ENCODE measurements around the gene STRA8. TPM values are rescaled to one million over a fixed set of nuclear protein-coding genes. Genes with fewer than 3 reads are reported as not detected.

The STRA8 gene
- total and polyA plus RNA-seq, 7 donors = not detected

DNA sequence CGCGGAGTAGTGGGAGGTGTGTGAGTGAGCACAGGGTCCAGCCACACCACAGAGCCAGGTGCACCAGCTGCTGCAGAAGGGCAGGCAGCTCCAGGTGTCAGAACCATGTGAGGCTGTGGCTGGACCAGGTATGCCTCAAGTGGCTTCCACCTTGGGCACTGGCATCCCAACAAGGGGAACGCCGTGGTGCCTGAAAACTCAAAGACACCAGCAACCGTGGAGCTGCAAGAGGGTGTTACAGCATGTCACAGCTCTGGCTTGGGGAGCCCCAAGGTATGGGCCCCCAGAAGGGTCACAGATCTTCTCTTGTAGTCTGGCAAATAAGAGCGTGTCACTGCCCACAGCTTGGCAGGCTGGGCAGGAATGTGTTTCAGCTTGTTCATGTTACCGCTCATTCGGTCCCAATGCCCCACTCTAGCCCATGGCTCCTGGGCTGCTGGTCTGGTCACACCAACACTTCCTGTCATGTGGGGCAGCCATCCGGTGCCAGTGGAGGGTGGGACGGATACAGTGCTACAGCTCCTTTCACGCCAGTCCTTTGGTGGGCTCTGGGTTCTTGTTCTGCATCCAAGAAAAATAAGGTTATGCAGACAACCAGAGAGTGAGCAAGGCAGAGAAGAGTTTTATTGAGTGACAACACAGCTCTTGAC, 29.8 kb downstream of the STRA8 start:
- no peak overlapping the region for H3K4me3 ChIP-seq
- 71 to 85% (median 73%) methylated on average over 11 of the region's 11 CpGs for WGBS, 3 donors
- H3K4me1 ChIP-seq = no peaks in the 10 kb centered on the region
- DNase-seq (no peak), ATAC-seq (no peak)
- H3K27me3 ChIP-seq (ENCODE audit: insufficient read depth in 3 of 3, low read length in 2 of 3) = no peaks in the 10 kb centered on the region
- no peaks in the 10 kb centered on the region for H3K36me3 ChIP-seq (ENCODE audit: insufficient read depth in 1 of 2, low read depth in 1 of 2)
- no peak overlapping the region for H3K27ac ChIP-seq
- TF ChIP-seq, protein P1, sequence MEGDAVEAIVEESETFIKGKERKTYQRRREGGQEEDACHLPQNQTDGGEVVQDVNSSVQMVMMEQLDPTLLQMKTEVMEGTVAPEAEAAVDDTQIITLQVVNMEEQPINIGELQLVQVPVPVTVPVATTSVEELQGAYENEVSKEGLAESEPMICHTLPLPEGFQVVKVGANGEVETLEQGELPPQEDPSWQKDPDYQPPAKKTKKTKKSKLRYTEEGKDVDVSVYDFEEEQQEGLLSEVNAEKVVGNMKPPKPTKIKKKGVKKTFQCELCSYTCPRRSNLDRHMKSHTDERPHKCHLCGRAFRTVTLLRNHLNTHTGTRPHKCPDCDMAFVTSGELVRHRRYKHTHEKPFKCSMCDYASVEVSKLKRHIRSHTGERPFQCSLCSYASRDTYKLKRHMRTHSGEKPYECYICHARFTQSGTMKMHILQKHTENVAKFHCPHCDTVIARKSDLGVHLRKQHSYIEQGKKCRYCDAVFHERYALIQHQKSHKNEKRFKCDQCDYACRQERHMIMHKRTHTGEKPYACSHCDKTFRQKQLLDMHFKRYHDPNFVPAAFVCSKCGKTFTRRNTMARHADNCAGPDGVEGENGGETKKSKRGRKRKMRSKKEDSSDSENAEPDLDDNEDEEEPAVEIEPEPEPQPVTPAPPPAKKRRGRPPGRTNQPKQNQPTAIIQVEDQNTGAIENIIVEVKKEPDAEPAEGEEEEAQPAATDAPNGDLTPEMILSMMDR (IDR thresholded peaks at IDR 0.05) = no peak
- peaks cover 4% of the 10 kb centered on the region for H3K9me3 ChIP-seq
- intact Hi-C loops (cut with DNase I) = no loop called here

DNA sequence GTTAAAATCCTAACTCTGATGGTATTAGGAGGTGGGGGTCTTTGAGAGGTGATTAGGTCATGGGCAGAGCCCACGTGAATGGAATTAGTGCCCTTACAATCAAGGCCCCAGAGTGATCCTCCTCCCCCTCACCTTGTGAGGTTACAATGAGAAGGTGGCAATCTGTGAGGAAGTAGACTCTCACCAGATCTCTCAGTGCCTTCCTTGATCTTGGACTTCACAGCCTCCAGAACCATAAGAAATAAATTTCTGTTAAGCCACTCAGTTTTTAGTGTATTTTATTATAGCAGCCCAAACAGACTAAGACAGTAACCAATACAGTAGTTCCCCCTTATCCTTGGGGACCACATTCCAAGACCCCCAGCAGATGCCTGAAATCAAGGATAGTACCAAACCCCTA, 32.0 kb downstream of the STRA8 start:
- no peaks in the 10 kb centered on the region for H3K36me3 ChIP-seq (ENCODE audit: insufficient read depth in 1 of 2, low read depth in 1 of 2)
- peaks cover 4% of the 10 kb centered on the region for H3K9me3 ChIP-seq
- H3K4me3 ChIP-seq = no peak overlapping the region
- H3K27me3 ChIP-seq (ENCODE audit: insufficient read depth in 3 of 3, low read length in 2 of 3) = no peaks in the 10 kb centered on the region
- no peaks in the 10 kb centered on the region for H3K4me1 ChIP-seq
- no peak overlapping the region for H3K27ac ChIP-seq
- TF ChIP-seq, protein P1 (IDR thresholded peaks at IDR 0.05) = no peak
- intact Hi-C loops (cut with DNase I) = no loop called here
- 68 to 75% (median 74%) methylated on average over 1 of the region's 1 CpG for WGBS, 3 donors
- no peak for DNase-seq
- ATAC-seq = no peak

DNA sequence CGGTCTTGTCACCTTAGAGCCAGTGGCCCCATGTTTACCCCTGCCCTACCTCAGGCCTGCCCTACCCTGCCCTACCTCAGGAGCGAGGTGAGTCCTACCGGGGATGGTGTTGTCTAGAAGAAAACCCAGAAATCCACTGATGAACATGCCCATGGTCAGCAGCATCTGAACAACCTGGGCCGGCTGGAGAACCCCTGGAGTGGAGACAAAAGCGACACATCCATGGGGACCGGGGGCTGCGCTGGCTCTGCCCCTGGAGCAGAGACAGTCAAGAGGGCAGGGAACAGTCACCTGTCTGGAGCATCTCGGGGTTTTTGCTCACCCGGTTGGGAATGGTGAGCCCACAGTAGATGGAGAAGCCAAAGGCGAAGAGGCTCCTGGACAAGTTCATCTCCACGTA, 36.3 kb downstream of the STRA8 start:
- no peak overlapping the region for H3K4me3 ChIP-seq
- no peaks in the 10 kb centered on the region for H3K27me3 ChIP-seq (ENCODE audit: insufficient read depth in 3 of 3, low read length in 2 of 3)
- intact Hi-C loops (cut with DNase I) = no loop called here
- 90 to 91% (median 90%) methylated on average over 11 of the region's 11 CpGs for WGBS, 3 donors
- H3K4me1 ChIP-seq = no peaks in the 10 kb centered on the region
- no peak overlapping the region for H3K27ac ChIP-seq
- DNase-seq (no peak), ATAC-seq (no peak)
- peaks cover 4% of the 10 kb centered on the region for H3K9me3 ChIP-seq
- no peaks in the 10 kb centered on the region for H3K36me3 ChIP-seq (ENCODE audit: insufficient read depth in 1 of 2, low read depth in 1 of 2)
- TF ChIP-seq, protein P1 (IDR thresholded peaks at IDR 0.05) = no peak

DNA sequence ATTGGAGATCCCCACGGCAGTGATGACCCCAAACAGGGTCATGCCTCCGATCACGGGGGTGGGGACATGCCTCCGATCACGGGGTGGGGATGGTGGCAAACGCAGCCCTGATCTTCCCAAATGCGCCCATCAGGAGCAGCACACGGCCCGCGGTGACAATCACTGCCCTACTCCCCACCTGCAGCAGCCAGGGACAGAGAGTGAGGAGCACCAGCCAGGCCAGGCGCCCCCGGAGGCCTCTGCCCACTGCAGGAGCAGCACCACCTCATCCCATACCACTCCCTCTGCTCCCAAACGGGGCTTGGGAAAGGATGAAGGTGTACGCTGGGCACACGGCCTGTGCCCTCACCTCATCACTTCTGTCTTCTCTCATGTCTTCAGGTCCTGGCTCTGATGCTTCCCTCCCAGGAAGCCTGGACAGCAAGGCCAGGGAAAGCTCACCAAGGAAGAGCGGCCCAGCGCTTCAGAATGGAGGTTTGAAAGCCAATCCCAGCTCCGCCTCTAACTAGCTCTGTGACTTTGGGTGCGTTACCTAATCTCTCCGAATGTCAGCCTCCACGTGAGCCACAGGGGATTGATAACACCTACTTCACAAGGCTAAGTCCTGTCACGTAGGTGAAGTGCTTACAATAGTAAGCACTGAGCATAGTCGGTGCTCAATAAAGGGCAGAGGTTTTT, 37.1 kb downstream of the STRA8 start:
- TF ChIP-seq, protein P1 (IDR thresholded peaks at IDR 0.05) = no peak
- Histone ChIP-seq H3K4me1 (no peaks in the 10 kb centered on the region), H3K27ac (no peak overlapping the region), H3K4me3 (no peak overlapping the region), H3K36me3 (ENCODE audit: insufficient read depth in 1 of 2, low read depth in 1 of 2) (no peaks in the 10 kb centered on the region), H3K9me3 (peaks cover 4% of the 10 kb centered on the region), H3K27me3 (ENCODE audit: insufficient read depth in 3 of 3, low read length in 2 of 3) (no peaks in the 10 kb centered on the region)
- ATAC-seq = no peak
- intact Hi-C loops (cut with DNase I) = no loop called here
- DNase-seq = no peak
- 78 to 79% (median 78%) methylated on average over 22 to 23 of the region's 23 CpGs for WGBS, 3 donors

All from psoas muscle (tissue), 8 donors.